Measurements from ENCODE around the gene FGD6. TPM values are rescaled to one million over a fixed set of nuclear protein-coding genes. Genes with fewer than 3 reads are reported as not detected.
A peak's percentile ranks its signal among the peaks of the same experiment; 100 is the strongest.

Gene FGD6
- total RNA-seq, 1 donor from 2014 or later = 18.0 TPM

GRCh38 chr12:95212586-95212985, 4.7 kb downstream of the FGD6 start:
- Mint-ChIP-seq H3K36me3 (peaks cover 4% of the 10 kb centered on the region), H3K27ac (no peak overlapping the region), H3K4me1 (peaks cover 26% of the 10 kb centered on the region), H3K9me3 (no peaks in the 10 kb centered on the region), H3K4me3 (no peak overlapping the region), H3K27me3 (ENCODE audit: low read depth) (no peaks in the 10 kb centered on the region)
- no peak for DNase-seq (ENCODE audit: low spot score in 2 of 2, unreplicated experiment in 2 of 2)
- TF ChIP-seq CTCF (IDR thresholded peaks at IDR 0.05; ENCODE audit: unreplicated experiment) = no peak

GRCh38 chr12:95208678-95209077, 8.6 kb downstream of the FGD6 start:
- Mint-ChIP-seq H3K27me3 (ENCODE audit: low read depth) (no peaks in the 10 kb centered on the region), H3K4me1 (peaks cover 28% of the 10 kb centered on the region), H3K27ac (no peak overlapping the region), H3K36me3 (peaks cover 11% of the 10 kb centered on the region), H3K4me3 (no peak overlapping the region), H3K9me3 (no peaks in the 10 kb centered on the region)
- TF ChIP-seq CTCF (IDR thresholded peaks at IDR 0.05; ENCODE audit: unreplicated experiment) = no peak
- no peak for DNase-seq (ENCODE audit: low spot score in 2 of 2, unreplicated experiment in 2 of 2)

- no peak for TF ChIP-seq CTCF (IDR thresholded peaks at IDR 0.05; ENCODE audit: unreplicated experiment)
- no peaks in the 10 kb centered on the region for H3K27me3 Mint-ChIP-seq (ENCODE audit: low read depth)
- no peaks in the 10 kb centered on the region for H3K9me3 Mint-ChIP-seq
- H3K4me3 Mint-ChIP-seq = no peak overlapping the region
- H3K36me3 Mint-ChIP-seq = peaks cover 11% of the 10 kb centered on the region
- H3K4me1 Mint-ChIP-seq = peaks cover 31% of the 10 kb centered on the region
- H3K27ac Mint-ChIP-seq = no peak overlapping the region
- DNase-seq (ENCODE audit: low spot score in 2 of 2, unreplicated experiment in 2 of 2) = no peak
Measured at GRCh38 chr12:95207407-95207806, 9.9 kb downstream of the FGD6 start.

GRCh38 chr12:95206916-95207315, 10.4 kb downstream of the FGD6 start:
- Mint-ChIP-seq H3K27me3 (ENCODE audit: low read depth) (no peaks in the 10 kb centered on the region), H3K4me1 (peaks cover 32% of the 10 kb centered on the region), H3K4me3 (no peak overlapping the region), H3K9me3 (no peaks in the 10 kb centered on the region), H3K27ac (no peak overlapping the region), H3K36me3 (peaks cover 11% of the 10 kb centered on the region)
- no peak for DNase-seq (ENCODE audit: low spot score in 2 of 2, unreplicated experiment in 2 of 2)
- no peak for TF ChIP-seq CTCF (IDR thresholded peaks at IDR 0.05; ENCODE audit: unreplicated experiment)

GRCh38 chr12:95205685-95206084, 11.6 kb downstream of the FGD6 start:
- Mint-ChIP-seq H3K4me1 (peaks cover 45% of the 10 kb centered on the region), H3K4me3 (no peak overlapping the region), H3K27me3 (ENCODE audit: low read depth) (no peaks in the 10 kb centered on the region), H3K9me3 (no peaks in the 10 kb centered on the region), H3K36me3 (peaks cover 11% of the 10 kb centered on the region), H3K27ac (peak overlapping the region; percentile 69)
- TF ChIP-seq CTCF (IDR thresholded peaks at IDR 0.05; ENCODE audit: unreplicated experiment) = no peak
- DNase-seq (ENCODE audit: low spot score in 2 of 2, unreplicated experiment in 2 of 2) = no peak

- Mint-ChIP-seq H3K4me1 (peaks cover 50% of the 10 kb centered on the region), H3K36me3 (peaks cover 11% of the 10 kb centered on the region), H3K27ac (peak overlapping the region; percentile 69), H3K4me3 (no peak overlapping the region), H3K27me3 (ENCODE audit: low read depth) (no peaks in the 10 kb centered on the region), H3K9me3 (no peaks in the 10 kb centered on the region)
- no peak for TF ChIP-seq CTCF (IDR thresholded peaks at IDR 0.05; ENCODE audit: unreplicated experiment)
- no peak for DNase-seq (ENCODE audit: low spot score in 2 of 2, unreplicated experiment in 2 of 2)
Measured at GRCh38 chr12:95205016-95205624, 12.1 kb downstream of the FGD6 start.

Measured in mesothelial cell of epicardium (in vitro differentiated cells).